ENCODE results near the gene MAST4. TPM values are rescaled to one million over a fixed set of nuclear protein-coding genes. Genes with fewer than 3 reads are reported as not detected.

MAST4 gene
- total and polyA plus RNA-seq, 4 donors, result 3.7 to 9.5 (median 6.5) TPM

- no peaks in the 10 kb centered on the region for H3K27me3 ChIP-seq (ENCODE audit: control insufficient read depth in 4 of 4, insufficient read depth in 4 of 4, low read length in 3 of 4)
- H3K27ac ChIP-seq (ENCODE audit: low read depth in 1 of 2, low read length in 2 of 2), result no peak overlapping the region
- TF ChIP-seq CTCF (IDR thresholded peaks at IDR 0.05; ENCODE audit: low read depth, low read length, missing input control), result no peak
- TF ChIP-seq YY1 (IDR thresholded peaks at IDR 0.05), result no peak
- TF ChIP-seq SP1 (IDR thresholded peaks at IDR 0.05), result no peak
- no peak for TF ChIP-seq FOXA1 (IDR thresholded peaks at IDR 0.05)
- no peak for TF ChIP-seq REST (IDR thresholded peaks at IDR 0.05)
- TF ChIP-seq HNF4A (conservative IDR thresholded peaks at IDR 0.05), result no peak
- 92% methylated on average over 3 of the region's 3 CpGs for WGBS
- no peak overlapping the region for H3K4me3 ChIP-seq (ENCODE audit: low read depth in 1 of 3, low read length in 3 of 3)
- H3K9ac ChIP-seq (ENCODE audit: low read depth in 1 of 2, low read length in 2 of 2), result no peak overlapping the region
- H3K9me3 ChIP-seq (ENCODE audit: control insufficient read depth in 4 of 4, low read length in 3 of 4), result no peaks in the 10 kb centered on the region
- no peaks in the 10 kb centered on the region for H3K36me3 ChIP-seq (ENCODE audit: control insufficient read depth in 4 of 4, insufficient read depth in 3 of 4, low read depth in 1 of 4, low read length in 3 of 4)
- H3K4me1 ChIP-seq (ENCODE audit: control insufficient read depth in 4 of 4, insufficient read depth in 4 of 4, low read length in 3 of 4), result no peaks in the 10 kb centered on the region
- no peak for DNase-seq (ENCODE audit: low spot score)
These were observed 307.5 kb downstream of the MAST4 start for GRCh38 chr5:66903709-66904108.

GRCh38 chr5:66904189-66904588 lies 308.0 kb downstream of the MAST4 start:
- no peak overlapping the region for H3K9ac ChIP-seq (ENCODE audit: low read depth in 1 of 2, low read length in 2 of 2)
- WGBS, result 45% methylated on average over 3 of the region's 3 CpGs
- no peak overlapping the region for H3K27ac ChIP-seq (ENCODE audit: low read depth in 1 of 2, low read length in 2 of 2)
- no peaks in the 10 kb centered on the region for H3K27me3 ChIP-seq (ENCODE audit: control insufficient read depth in 4 of 4, insufficient read depth in 4 of 4, low read length in 3 of 4)
- TF ChIP-seq CTCF (IDR thresholded peaks at IDR 0.05; ENCODE audit: low read depth, low read length, missing input control) (no peak), FOXA1 (IDR thresholded peaks at IDR 0.05) (no peak), EGR1 (IDR thresholded peaks at IDR 0.05; ENCODE audit: low read depth in 2 of 2) (no peak), SP1 (IDR thresholded peaks at IDR 0.05) (no peak), HNF4G (IDR thresholded peaks at IDR 0.05) (no peak), ATF3 (IDR thresholded peaks at IDR 0.05) (no peak), ZBTB33 (IDR thresholded peaks at IDR 0.05) (no peak), HNF4A (conservative IDR thresholded peaks at IDR 0.05) (no peak)
- DNase-seq (ENCODE audit: low spot score), result no peak
- H3K9me3 ChIP-seq (ENCODE audit: control insufficient read depth in 4 of 4, low read length in 3 of 4), result no peaks in the 10 kb centered on the region
- no peaks in the 10 kb centered on the region for H3K36me3 ChIP-seq (ENCODE audit: control insufficient read depth in 4 of 4, insufficient read depth in 3 of 4, low read depth in 1 of 4, low read length in 3 of 4)
- H3K4me3 ChIP-seq (ENCODE audit: low read depth in 1 of 3, low read length in 3 of 3), result no peak overlapping the region
- H3K4me1 ChIP-seq (ENCODE audit: control insufficient read depth in 4 of 4, insufficient read depth in 4 of 4, low read length in 3 of 4), result no peaks in the 10 kb centered on the region

Data from liver (tissue), 9 donors.